Endometrial microvascular endothelial cells (primary cell): ENCODE measurements around the gene COL6A2. TPM values are rescaled to one million over a fixed set of nuclear protein-coding genes. Genes with fewer than 3 reads are reported as not detected.
"Not testable (repeated sequence)": the region's sequence is repeated elsewhere in the genome, so short reads cannot be mapped to it uniquely, and the experiment has no call there.

ENCODE experiments used
- in situ Hi-C: cut with HindIII; loops from 2 replicates; pipeline ENCODE4 v1.10.0; 2017; ENCODE audit warnings: low sequenced_read_pairs, low pct_unique_long_range_greater_than_20kb; ENCODE audit errors: inconsistent ontology term
- total RNA-seq: library from RNA; depleted of rRNA; stranded (reverse); fragments of >200 nt; gene quantifications from one replicate; pipeline ENCODE4 v1.2.3, GENCODE V29; 2015; ENCODE audit errors: inconsistent ontology term

Gene COL6A2
- total RNA-seq, 1 donor from 2014 or later: 11.2 TPM

- in situ Hi-C loops: no loop called here
These were observed 33.1 kb downstream of the COL6A2 start for GRCh38 chr21:46130831-46131587.

- in situ Hi-C loops: no loop called here
These were observed 33.6 kb downstream of the COL6A2 start for GRCh38 chr21:46131588-46131837.

GRCh38 chr21:46131838-46132651, 34.1 kb downstream of the COL6A2 start:
- in situ Hi-C loops: no loop called here

GRCh38 chr21:46135782-46136395, 38.0 kb downstream of the COL6A2 start:
- in situ Hi-C loops: no loop called here

- in situ Hi-C loops: no loop called here
These were observed 38.9 kb downstream of the COL6A2 start for GRCh38 chr21:46136739-46137349.

- in situ Hi-C loops: no loop called here
These were observed 40.0 kb downstream of the COL6A2 start for GRCh38 chr21:46137908-46138307.

- in situ Hi-C loops: no loop called here
These were observed 40.6 kb downstream of the COL6A2 start for GRCh38 chr21:46138383-46138970.

GRCh38 chr21:46139686-46140085, 41.8 kb downstream of the COL6A2 start:
- in situ Hi-C loops: no loop called here

- in situ Hi-C loops: not testable (repeated sequence)
These were observed 42.6 kb downstream of the COL6A2 start for GRCh38 chr21:46140352-46141003.

- in situ Hi-C loops: no loop called here
These were observed 44.1 kb downstream of the COL6A2 start for GRCh38 chr21:46141767-46142581.

- in situ Hi-C loops: no loop called here
These were observed 44.9 kb downstream of the COL6A2 start for GRCh38 chr21:46142582-46143473.

GRCh38 chr21:46144464-46145070, 46.7 kb downstream of the COL6A2 start:
- in situ Hi-C loops: no loop called here

- in situ Hi-C loops: no loop called here
These were observed 47.4 kb downstream of the COL6A2 start for GRCh38 chr21:46145159-46145839.

- in situ Hi-C loops: no loop called here
These were observed 48.2 kb downstream of the COL6A2 start for GRCh38 chr21:46145840-46146691.

- in situ Hi-C loops: no loop called here
These were observed 48.9 kb downstream of the COL6A2 start for GRCh38 chr21:46146856-46147255.
